Neural crest cell (in vitro differentiated cells): ENCODE measurements around the gene TGM1. TPM values are rescaled to one million over a fixed set of nuclear protein-coding genes. Genes with fewer than 3 reads are reported as not detected.
A peak's percentile ranks its signal among the peaks of the same experiment; 100 is the strongest.

Source experiments
- DNase-seq: peaks from one replicate; pipeline ENCODE4 v3.0.0; 2021; ENCODE audit warnings: low read depth, mixed read lengths, low spot score
- H3K27ac Mint-ChIP-seq: one replicate; pipeline ENCODE4 v1.8.0; 2021; ENCODE audit warnings: mild to moderate bottlenecking, mixed read lengths; ENCODE audit not compliant: unreplicated experiment
- H3K27me3 Mint-ChIP-seq: 2 replicates; pipeline ENCODE4 v1.8.0; 2021; ENCODE audit warnings: low read depth, mild to moderate bottlenecking, mixed read lengths
- H3K36me3 Mint-ChIP-seq: 2 replicates; pipeline ENCODE4 v1.8.0; 2021; ENCODE audit warnings: low read depth, mild to moderate bottlenecking, mixed read lengths
- H3K4me1 Mint-ChIP-seq: 2 replicates; pipeline ENCODE4 v1.8.0; 2021; ENCODE audit warnings: mixed read lengths
- H3K4me3 Mint-ChIP-seq: one replicate; pipeline ENCODE4 v1.8.0; 2021; ENCODE audit warnings: mild to moderate bottlenecking, mixed read lengths
- H3K9me3 Mint-ChIP-seq: 2 replicates; pipeline ENCODE4 v1.8.0; 2021; ENCODE audit warnings: mixed read lengths
- CTCF ChIP-seq: fragments of 200-600 bp; sonication (generic); conservative IDR thresholded peaks from 2 replicates; pipeline ENCODE4 v1.5.0; 2021; ENCODE audit warnings: antibody characterized with exemption, mild to moderate bottlenecking
- total RNA-seq: library from RNA; stranded (reverse); gene quantifications from 2 replicates; pipeline ENCODE4 v1.2.1, GENCODE V29; 2021

The TGM1 gene
- total RNA-seq, 1 donor from 2014 or later: 4.5 TPM

DNA sequence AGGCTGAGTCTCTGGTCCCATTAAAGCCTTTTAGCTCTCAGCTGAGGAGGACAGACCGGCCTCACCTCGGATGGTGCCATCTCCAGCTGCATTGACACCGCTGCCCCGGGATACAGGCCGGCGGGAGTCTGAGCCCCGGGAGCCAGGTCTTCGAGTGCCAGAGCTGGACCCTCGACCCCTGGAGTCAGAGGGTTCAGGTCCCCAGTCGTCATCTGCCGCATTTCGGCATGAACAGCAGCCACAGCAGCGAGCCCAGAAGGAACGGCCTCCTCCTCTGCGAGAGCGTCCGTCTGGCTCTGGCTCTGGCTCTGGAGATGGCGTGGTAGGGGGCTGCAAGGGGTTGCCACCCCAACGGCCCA, 1.0 kb downstream of the TGM1 start:
- Mint-ChIP-seq H3K36me3 (no peaks in the 10 kb centered on the region), H3K4me3 (no peak overlapping the region), H3K27me3 (no peaks in the 10 kb centered on the region), H3K27ac (no peak overlapping the region), H3K4me1 (no peaks in the 10 kb centered on the region), H3K9me3 (no peaks in the 10 kb centered on the region)
- DNase-seq: no peak
- no peak for TF ChIP-seq CTCF

GRCh38 chr14:24261256-24261968, 1.6 kb downstream of the TGM1 start:
- no peak for TF ChIP-seq CTCF
- H3K4me3 Mint-ChIP-seq: no peak overlapping the region
- H3K9me3 Mint-ChIP-seq: no peaks in the 10 kb centered on the region
- no peaks in the 10 kb centered on the region for H3K27me3 Mint-ChIP-seq
- H3K27ac Mint-ChIP-seq: peak overlapping the region; percentile 94
- no peaks in the 10 kb centered on the region for H3K4me1 Mint-ChIP-seq
- no peak for DNase-seq
- H3K36me3 Mint-ChIP-seq: no peaks in the 10 kb centered on the region

- H3K4me3 Mint-ChIP-seq: no peak overlapping the region
- TF ChIP-seq CTCF: no peak
- no peaks in the 10 kb centered on the region for H3K9me3 Mint-ChIP-seq
- DNase-seq: no peak
- no peaks in the 10 kb centered on the region for H3K27me3 Mint-ChIP-seq
- H3K4me1 Mint-ChIP-seq: no peaks in the 10 kb centered on the region
- no peaks in the 10 kb centered on the region for H3K36me3 Mint-ChIP-seq
- peak overlapping the region; percentile 94 for H3K27ac Mint-ChIP-seq
These were observed 2.2 kb downstream of the TGM1 start for GRCh38 chr14:24260780-24261157.

DNA sequence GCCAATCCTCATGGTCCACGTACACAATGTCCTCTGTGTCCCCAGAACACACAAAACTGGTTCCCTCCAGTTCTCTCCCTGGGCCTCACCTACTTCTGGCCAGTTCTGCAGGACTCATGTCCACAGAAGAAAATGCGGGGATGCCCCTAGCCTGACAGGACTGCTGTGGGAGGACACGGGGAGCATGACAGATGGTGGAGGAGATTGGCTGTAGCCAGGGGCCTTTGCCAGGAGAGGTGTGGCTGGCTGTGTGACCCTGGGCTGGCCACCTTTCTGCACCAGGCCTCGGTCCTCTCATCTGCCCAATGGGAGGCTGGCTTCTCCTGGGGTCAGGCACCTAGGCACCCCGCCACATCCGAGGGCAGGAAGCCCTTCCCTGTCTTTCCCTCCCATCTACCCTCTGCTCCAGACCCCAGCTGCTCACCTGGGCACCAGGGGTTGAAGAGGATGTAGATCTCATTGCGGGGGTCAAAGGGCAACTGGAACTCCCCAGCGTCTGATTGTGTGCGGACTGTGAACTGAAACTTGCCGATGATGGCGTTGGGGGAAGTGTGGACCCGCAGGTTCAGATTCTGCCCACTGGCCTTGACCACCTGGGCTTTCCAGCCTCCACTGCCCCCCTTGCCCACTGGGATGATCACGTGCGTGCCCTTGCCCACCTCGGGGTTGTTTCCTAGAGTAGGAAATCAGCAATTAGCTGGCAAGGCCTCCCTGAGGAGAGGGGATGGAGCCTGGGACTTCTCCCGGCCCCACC, 2.8 kb downstream of the TGM1 start:
- no peak for TF ChIP-seq CTCF
- Mint-ChIP-seq H3K36me3 (no peaks in the 10 kb centered on the region), H3K4me3 (no peak overlapping the region), H3K9me3 (no peaks in the 10 kb centered on the region), H3K27me3 (no peaks in the 10 kb centered on the region), H3K27ac (no peak overlapping the region), H3K4me1 (no peaks in the 10 kb centered on the region)
- no peak for DNase-seq

GRCh38 chr14:24259282-24260025, 3.5 kb downstream of the TGM1 start:
- Mint-ChIP-seq H3K27ac (no peak overlapping the region), H3K27me3 (no peaks in the 10 kb centered on the region), H3K36me3 (no peaks in the 10 kb centered on the region), H3K4me1 (no peaks in the 10 kb centered on the region), H3K4me3 (no peak overlapping the region), H3K9me3 (no peaks in the 10 kb centered on the region)
- no peak for TF ChIP-seq CTCF
- no peak for DNase-seq
